ENCODE data around the gene AKR7A2.
"Not testable (repeated sequence)": the region's sequence is repeated elsewhere in the genome, so short reads cannot be mapped to it uniquely, and the experiment has no call there.

AKR7A2 gene

GRCh38 chr1:19300211-19300610, 11.7 kb downstream of the AKR7A2 start:
- ChIA-PET POLR2A (no interaction called here), CTCF (no interaction called here)

GRCh38 chr1:19294638-19295037, 17.3 kb downstream of the AKR7A2 start:
- no peak for DNase-seq (ENCODE audit: low read depth, low spot score)
- POLR2A ChIA-PET, result no interaction called here

More at GRCh38 chr1:19300211-19300610, 11.7 kb downstream of the AKR7A2 start:
- TF ChIP-seq, protein P1, sequence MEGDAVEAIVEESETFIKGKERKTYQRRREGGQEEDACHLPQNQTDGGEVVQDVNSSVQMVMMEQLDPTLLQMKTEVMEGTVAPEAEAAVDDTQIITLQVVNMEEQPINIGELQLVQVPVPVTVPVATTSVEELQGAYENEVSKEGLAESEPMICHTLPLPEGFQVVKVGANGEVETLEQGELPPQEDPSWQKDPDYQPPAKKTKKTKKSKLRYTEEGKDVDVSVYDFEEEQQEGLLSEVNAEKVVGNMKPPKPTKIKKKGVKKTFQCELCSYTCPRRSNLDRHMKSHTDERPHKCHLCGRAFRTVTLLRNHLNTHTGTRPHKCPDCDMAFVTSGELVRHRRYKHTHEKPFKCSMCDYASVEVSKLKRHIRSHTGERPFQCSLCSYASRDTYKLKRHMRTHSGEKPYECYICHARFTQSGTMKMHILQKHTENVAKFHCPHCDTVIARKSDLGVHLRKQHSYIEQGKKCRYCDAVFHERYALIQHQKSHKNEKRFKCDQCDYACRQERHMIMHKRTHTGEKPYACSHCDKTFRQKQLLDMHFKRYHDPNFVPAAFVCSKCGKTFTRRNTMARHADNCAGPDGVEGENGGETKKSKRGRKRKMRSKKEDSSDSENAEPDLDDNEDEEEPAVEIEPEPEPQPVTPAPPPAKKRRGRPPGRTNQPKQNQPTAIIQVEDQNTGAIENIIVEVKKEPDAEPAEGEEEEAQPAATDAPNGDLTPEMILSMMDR (IDR thresholded peaks at IDR 0.05; ENCODE audit: insufficient read depth, low read length, missing control alignments), result no peak
- no peak overlapping the region for H3K4me3 ChIP-seq (ENCODE audit: low read depth, low read length)
- DNase-seq (ENCODE audit: low read depth, low spot score), result no peak

DNA sequence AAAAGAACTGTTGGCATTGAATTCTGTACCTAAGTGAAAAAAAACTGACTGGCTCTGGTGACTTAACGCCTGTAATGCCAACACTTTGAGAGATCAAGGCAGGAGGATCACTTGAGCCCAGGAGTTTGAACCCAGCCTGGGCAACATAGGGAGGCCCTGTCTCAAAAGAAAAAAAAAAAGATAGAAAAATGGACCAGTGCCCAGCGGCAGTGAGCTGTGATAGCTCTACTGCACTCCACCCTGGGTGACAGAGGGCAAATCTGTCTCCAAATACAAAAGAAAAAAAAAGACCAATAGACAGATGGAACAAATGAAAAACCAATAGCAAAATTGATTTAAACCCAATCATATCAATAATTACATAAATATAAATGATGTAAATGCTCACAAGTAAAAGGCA, 22.7 kb downstream of the AKR7A2 start:
- TF ChIP-seq, protein P1 (IDR thresholded peaks at IDR 0.05; ENCODE audit: insufficient read depth, low read length, missing control alignments), result no peak
- ChIA-PET CTCF (no interaction called here), POLR2A (no interaction called here)
- H3K4me3 ChIP-seq (ENCODE audit: low read depth, low read length), result no peak overlapping the region
- DNase-seq (ENCODE audit: low read depth, low spot score), result no peak

More at GRCh38 chr1:19294638-19295037, 17.3 kb downstream of the AKR7A2 start:
- TF ChIP-seq, protein P1 (IDR thresholded peaks at IDR 0.05; ENCODE audit: insufficient read depth, low read length, missing control alignments), result no peak
- no peak overlapping the region for H3K4me3 ChIP-seq (ENCODE audit: low read depth, low read length)
- CTCF ChIA-PET, result no interaction called here

- peak within 1 kb of the TSS; percentile 45 for H3K4me3 ChIP-seq (ENCODE audit: low read depth, low read length)
- POLR2A ChIA-PET, result not testable (repeated sequence)
These were observed 23.4 kb downstream of the AKR7A2 start, which contains the start of gene AKR7A3 for GRCh38 chr1:19288324-19289241. Gene AKR7A3, minus strand, starts transcription at chr1:19288770. Its CDS starts 61 bp downstream, at chr1:19288709.

DNA sequence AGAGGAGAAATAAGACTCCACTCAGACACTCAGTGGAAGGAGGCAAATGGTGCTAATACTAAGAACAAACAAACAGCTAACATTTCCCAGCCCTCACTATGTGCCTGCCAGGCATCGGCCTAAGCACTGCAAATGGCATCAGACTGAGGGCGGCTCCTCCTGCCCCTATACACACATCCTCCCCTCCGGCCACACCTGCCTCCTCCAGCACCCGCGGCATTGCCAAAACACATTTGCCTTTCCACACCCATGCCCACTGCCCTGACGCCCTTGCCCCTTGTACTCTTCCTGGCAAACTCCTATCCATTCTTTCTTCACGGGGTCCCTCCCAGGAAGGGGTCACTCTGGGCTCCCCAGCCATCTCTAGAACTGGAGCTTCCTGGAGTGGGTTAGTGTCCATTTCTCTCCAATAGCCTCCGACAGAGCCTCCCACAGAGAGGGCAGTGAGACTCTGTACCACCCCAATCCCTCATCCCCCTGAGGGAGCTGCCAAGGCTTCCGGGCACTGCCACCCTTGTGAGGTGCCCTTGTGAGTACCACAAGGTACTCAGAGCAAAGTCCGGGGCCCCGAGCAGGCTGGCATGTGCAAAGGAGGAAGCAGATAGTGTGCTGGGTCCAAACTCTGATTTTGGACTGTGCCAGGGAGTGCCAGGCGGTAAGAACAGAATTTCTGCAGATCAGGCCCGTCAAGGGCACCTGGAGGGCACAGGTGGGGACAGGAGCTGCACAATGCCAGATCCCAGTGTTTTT, 24.3 kb downstream of the AKR7A2 start:
- H3K4me3 ChIP-seq (ENCODE audit: low read depth, low read length), result no peak overlapping the region
- POLR2A ChIA-PET, result no interaction called here
- CTCF ChIA-PET, result no interaction called here
- DNase-seq (ENCODE audit: low read depth, low spot score), result no peak
- TF ChIP-seq, protein P1 (IDR thresholded peaks at IDR 0.05; ENCODE audit: insufficient read depth, low read length, missing control alignments), result no peak

More at GRCh38 chr1:19288324-19289241, 23.4 kb downstream of the AKR7A2 start, which contains the start of gene AKR7A3:
- CTCF ChIA-PET; DNase-seq (ENCODE audit: low read depth, low spot score): not testable (repeated sequence)

DNA sequence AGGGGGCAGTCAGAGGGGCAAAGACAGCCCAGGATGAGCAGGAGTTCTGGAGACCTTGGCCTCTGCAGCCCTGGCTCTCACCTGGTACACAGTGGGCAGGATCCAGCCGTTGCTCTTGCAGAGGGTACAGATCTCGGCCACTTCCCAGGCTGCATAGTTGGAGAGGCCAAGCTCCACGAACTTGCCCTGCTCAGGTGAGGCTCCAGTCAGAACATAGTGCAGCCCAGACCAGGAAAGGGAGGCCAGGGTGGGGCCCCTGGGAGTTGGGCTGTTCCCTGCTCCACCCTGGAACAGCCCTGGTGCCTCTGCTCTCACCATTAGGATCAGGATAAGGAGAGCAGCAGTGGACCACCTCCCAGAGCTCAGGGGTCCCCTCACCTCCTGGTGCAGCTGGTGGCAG, 26.1 kb downstream of the AKR7A2 start:
- CTCF ChIA-PET; H3K4me3 ChIP-seq (ENCODE audit: low read depth, low read length); POLR2A ChIA-PET; DNase-seq (ENCODE audit: low read depth, low spot score): not testable (repeated sequence)

GRCh38 chr1:19285366-19285765, 26.6 kb downstream of the AKR7A2 start:
- H3K4me3 ChIP-seq (ENCODE audit: low read depth, low read length); CTCF ChIA-PET; POLR2A ChIA-PET; DNase-seq (ENCODE audit: low read depth, low spot score): not testable (repeated sequence)
